SK-N-SH treated with all-trans-retinoic acid at 6 μM for 48 hours (cell line): ENCODE data around the gene ALG2.

Experiments used
- SNAI2 ChIP-seq: fragments of 250-450 bp; sonication (Bioruptor Pico); IDR thresholded peaks from 2 replicates; pipeline ENCODE4 v1.5.0; 2020; ENCODE audit warnings: mild to moderate bottlenecking, moderate library complexity
- ZFP3 ChIP-seq: fragments of 250-450 bp; sonication (Bioruptor Pico); IDR thresholded peaks from 2 replicates; pipeline ENCODE4 v1.5.0; 2020; ENCODE audit warnings: mild to moderate bottlenecking, moderate library complexity

- no peak for TF ChIP-seq SNAI2
- TF ChIP-seq ZFP3 (CRISPR knock-in tag) = no peak
Measured at GRCh38 chr9:99235926-99236634, 14.3 kb upstream of the ALG2 start.
